DMS79 (cell line): ENCODE results near the gene ZDHHC14.
"Not testable (repeated sequence)": the region's sequence is repeated elsewhere in the genome, so short reads cannot be mapped to it uniquely, and the experiment has no call there.

Experiments
- DNase-seq: peaks from one replicate; lab custom pipeline; 2025; lab: John Stamatoyannopoulos, UW

The ZDHHC14 gene

DNA sequence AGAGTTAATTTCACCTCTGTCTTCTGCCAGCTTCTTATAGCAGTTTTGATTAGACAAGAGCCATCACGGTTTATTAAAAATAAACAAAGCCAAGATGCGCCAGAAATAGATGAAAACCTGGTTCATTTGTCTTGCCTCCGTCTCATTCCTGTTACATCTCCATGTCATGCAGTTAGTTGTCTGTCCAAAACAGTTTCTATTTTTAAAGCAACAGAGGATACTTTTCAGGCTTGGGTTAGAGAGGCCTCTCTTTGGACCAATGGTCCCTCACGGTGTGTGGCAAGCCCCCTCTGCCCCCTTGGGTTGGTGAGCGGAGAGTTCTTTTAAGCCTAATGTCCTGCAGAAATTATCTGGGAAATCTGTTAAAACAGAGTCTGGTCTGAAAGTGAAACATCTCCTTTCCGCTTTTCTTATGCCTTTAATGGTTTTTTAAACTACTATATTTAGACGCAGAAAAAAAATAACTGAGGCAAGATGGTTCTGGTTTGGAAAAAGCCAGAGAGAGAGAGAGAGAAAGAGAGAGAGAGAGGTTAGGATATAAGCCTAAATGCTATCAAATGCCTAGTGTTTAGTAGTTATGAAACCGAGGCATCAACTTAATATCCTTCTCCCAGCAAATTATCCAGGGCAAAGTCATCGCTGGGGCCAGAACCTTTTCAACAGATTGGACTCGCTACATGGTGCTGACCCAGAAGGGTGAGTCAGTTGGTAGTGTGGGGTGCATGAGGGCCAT, 64.5 kb downstream of the ZDHHC14 start:
- no peak for DNase-seq

- DNase-seq: no peak
Observed at GRCh38 chr6:157447735-157448134, 66.7 kb downstream of the ZDHHC14 start.

DNA sequence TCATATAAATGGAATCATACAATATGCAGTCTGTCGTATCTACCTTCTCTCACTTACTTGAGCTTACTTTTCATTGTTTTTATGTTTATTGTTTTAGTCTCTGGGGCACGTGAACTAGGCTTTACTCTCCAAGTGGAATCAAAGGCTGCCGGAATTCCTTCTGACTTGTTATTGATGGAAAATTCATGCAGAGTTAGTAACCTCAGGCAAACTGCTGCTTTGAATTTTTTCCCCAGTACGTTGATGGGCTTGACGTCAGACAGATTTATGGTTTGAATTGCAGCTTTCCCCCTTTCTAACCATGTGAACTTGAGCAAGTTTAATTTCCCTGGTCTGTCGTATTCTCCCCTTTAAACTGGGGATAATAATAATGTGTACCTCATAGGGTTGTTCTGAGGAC, 68.6 kb downstream of the ZDHHC14 start:
- no peak for DNase-seq

GRCh38 chr6:157450931-157451742, 70.1 kb downstream of the ZDHHC14 start:
- DNase-seq: no peak

DNA sequence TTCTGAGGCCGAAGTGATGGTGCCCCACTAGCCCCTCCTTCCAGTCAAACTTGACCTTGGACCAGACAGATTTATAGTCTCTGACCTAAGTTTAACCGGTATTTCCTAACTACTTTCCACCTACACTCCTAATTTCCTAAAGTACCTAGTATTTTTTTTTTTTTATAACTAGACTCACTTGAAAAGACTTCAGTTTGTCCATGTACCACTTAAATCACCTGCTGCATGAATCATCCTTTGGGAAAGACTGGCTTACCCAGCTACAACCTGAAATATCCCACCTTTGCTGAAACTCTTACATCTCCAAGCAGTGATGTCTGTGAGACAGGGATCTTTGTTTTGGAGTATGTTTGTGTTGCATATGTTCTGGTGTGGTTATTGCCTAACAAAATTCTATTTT, 71.1 kb downstream of the ZDHHC14 start:
- DNase-seq: no peak

DNA sequence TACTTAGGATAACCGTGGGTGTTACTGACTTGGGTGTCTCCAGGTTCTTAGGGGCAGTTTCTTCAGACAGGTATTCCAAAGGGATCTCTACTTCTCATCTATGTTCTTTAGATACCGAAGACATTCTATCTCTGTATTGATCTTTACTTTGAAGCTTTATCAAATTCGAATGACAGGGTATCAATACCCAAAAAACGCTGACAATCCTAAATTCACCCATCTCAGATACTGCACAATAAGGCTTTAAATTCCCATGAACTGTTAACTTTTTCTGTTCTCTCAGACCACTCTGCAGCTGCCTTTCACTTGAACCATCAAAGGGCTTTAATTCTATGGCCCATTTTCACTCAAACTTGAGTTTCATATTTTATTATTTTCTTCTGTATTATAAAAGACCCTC, 72.1 kb downstream of the ZDHHC14 start:
- DNase-seq: no peak

- DNase-seq: no peak
Observed at GRCh38 chr6:157453978-157454377, 73.0 kb downstream of the ZDHHC14 start.

GRCh38 chr6:157454762-157455714, 74.0 kb downstream of the ZDHHC14 start:
- DNase-seq: no peak

GRCh38 chr6:157455731-157456523, 74.9 kb downstream of the ZDHHC14 start:
- no peak for DNase-seq

DNA sequence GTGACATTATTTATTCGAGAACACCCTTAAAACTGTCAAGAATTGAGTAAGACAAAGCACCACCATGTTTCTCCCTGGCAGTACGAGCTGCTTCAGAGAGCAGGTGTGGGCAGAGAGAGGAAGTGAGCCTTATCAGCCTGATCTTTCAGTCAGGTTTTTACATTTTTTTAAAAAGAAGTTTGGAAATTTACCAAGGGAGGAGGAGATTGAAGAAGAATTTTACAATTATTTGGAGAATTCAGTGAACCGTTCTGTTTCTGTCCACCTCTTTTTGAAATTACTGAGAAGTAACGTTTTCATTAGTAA, 75.5 kb downstream of the ZDHHC14 start:
- DNase-seq: no peak

DNA sequence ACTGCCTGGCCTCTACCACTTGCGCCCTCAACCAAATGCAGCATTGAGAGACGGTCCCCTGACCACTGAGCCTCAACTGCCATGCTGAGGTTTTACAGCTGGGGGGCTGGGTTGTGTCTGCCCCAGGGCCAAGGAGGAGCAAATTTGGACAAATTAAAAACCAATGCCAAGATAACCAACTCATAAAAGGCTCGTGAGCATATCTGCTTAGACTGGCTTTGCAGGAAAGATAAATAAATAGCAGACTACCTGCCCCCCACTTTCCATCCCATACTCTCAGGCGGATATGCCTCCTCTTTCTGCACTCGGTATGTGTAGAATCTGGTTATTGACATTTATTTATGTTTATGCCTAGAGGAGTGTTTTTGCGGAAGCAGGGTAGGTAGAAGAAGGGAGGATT, 76.8 kb downstream of the ZDHHC14 start:
- no peak for DNase-seq

GRCh38 chr6:157459327-157459726, 78.3 kb downstream of the ZDHHC14 start:
- DNase-seq: no peak

DNA sequence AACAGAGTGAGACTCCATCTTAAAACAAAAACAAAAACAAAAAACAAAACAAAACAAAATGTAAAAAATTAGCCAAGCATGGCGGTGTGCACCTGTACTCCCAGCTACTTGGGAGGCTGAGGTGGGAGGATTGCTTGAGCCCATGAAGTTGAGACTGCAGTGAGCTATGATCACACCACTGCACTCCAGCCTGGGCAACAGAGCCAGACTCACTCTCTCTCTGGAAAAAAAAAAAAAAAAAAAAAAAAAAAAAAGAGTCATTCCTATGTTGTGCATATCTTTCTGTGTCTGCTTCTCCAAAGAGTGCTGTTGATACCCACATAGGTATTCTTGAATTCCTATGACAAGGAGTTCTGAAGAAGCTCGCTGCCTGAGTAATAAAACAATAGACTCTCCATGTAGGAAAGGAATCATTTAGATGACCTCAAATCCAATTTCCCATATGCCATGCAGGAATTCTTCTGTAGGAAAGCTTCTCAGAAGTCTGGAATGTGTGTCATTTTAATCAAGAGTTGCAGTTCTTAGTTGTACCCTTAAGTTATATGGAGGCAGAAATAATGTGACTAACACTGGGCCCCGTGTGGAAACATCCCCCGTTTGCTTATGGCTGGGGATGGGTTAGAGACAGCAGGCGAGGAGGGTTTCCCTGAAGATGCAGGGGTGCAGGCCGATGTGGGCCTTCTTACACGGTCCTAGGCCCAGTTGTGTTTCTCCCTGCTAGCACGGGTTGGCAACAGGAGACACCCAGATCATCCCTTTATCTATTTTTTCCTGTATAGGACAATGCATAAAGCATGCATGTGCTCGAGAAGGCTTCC, 79.4 kb downstream of the ZDHHC14 start:
- DNase-seq: no peak

- DNase-seq: no peak
Observed at GRCh38 chr6:157461000-157461915, 80.3 kb downstream of the ZDHHC14 start.

GRCh38 chr6:157462956-157463742, 82.2 kb downstream of the ZDHHC14 start:
- DNase-seq: no peak

DNA sequence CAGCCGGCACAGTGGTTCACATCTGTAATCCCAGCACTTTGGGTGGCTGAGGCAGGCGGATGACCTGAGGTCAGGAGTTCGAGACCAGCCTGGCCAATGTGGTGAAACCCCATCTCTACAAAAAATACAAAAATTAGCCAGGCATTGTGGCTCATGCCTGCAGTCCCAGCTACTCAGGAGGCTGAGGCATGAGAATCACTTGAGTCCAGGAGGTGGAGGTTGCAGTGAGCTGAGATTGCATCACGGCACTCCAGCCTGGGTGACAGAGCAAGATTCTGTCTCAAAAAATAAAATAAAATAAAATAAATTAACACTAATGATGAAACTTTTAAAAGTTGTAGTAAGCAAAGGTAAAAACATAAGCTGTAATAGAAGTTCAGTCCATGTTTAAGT, 82.7 kb downstream of the ZDHHC14 start:
- DNase-seq: not testable (repeated sequence)

DNA sequence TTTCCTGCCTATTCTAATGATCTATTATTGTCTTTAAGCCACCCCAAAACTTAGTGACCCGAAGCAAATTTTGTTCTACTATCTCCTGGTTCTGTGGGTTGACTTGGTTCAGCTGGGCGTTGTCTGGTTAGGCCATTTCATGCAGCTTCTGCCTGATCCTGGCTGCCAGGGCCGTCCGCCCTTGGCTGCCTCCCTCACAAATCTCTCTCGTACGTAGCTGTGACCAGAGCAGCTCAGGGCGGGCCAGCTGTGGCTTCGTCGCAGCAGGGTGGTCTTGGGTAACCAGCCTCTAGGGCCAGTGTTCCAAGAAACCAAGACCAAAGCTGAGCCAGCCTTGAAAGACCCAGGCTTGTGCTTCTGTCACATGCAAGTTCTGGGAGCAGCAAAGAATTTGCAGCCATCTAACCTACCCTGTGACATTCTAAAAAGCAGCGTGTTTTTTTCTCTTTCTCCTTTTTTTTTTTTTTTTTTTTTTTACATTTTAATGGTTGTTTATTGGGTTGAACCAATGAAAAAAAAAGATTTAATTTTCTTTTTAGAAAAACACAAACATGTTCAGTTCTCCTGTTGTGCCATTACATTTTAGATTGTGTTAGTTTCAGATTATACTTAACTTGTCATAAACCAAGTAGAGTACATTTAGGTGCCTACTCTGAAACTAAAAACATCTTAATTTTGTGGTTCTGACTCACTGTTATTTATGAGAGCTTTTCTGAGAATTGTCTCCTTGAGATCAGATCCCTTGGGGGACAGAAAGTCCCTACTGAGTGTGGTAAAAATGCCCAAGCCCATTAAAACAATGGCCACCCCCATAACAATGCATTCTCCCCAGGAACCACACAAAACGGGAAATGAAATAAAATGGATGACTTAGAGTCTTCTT, 83.9 kb downstream of the ZDHHC14 start:
- no peak for DNase-seq

- no peak for DNase-seq
Observed at GRCh38 chr6:157466342-157466648, 85.3 kb downstream of the ZDHHC14 start.
